CD4-positive, CD25-positive, alpha-beta regulatory T cell (primary cell): ENCODE measurements around the gene BAD. TPM values are rescaled to one million over a fixed set of nuclear protein-coding genes. Genes with fewer than 3 reads are reported as not detected.
"Not testable (repeated sequence)": the region's sequence is repeated elsewhere in the genome, so short reads cannot be mapped to it uniquely, and the experiment has no call there.

Experiments used
- ATAC-seq, 2 donors: fragments of 150-1000 bp; cut with Tn5 transposase; one replicate each; pipeline ENCODE4 v1.10.0; 2021; ENCODE audit warnings: low read depth in 2 of 2, moderate number of reproducible peaks in 2 of 2, moderate library complexity in 1 of 2
- DNase-seq, 3 donors: peaks; one replicate each; pipeline versions ENCODE4 v3.0.0 to v3.0.0-alpha.2; 2012 to 2022; ENCODE audit warnings: mixed read lengths in 1 of 3
- H3K27ac ChIP-seq: one replicate; pipeline ENCODE4 v1.7.0; 2013; ENCODE audit warnings: mild to moderate bottlenecking, low read length; ENCODE audit not compliant: insufficient read depth, poor library complexity, severe bottlenecking
- H3K27me3 ChIP-seq: one replicate; pipeline ENCODE4 v1.7.0; 2013; ENCODE audit warnings: low read length; ENCODE audit not compliant: control insufficient read depth, insufficient read depth
- H3K36me3 ChIP-seq: one replicate; pipeline ENCODE4 v1.7.0; 2013; ENCODE audit warnings: mild to moderate bottlenecking, low read length, moderate library complexity; ENCODE audit not compliant: control insufficient read depth, insufficient read depth
- H3K4me1 ChIP-seq: 2 replicates; pipeline ENCODE4 v1.7.0; 2013; ENCODE audit warnings: mild to moderate bottlenecking, low read length; ENCODE audit not compliant: insufficient read depth, control insufficient read depth, poor library complexity, severe bottlenecking
- H3K4me3 ChIP-seq: one replicate; pipeline ENCODE4 v1.7.0; 2013; ENCODE audit warnings: low read depth, mild to moderate bottlenecking, low read length, moderate library complexity
- H3K9me3 ChIP-seq, 2 experiments: 1 replicate in 1 of 2; 2 replicates in 1 of 2; pipeline ENCODE4 v1.7.0; 2013; ENCODE audit warnings: low read length in 2 of 2, mild to moderate bottlenecking in 1 of 2, moderate library complexity in 1 of 2; ENCODE audit not compliant: control insufficient read depth in 2 of 2
- H3K27ac Mint-ChIP-seq, 3 donors: one replicate each; pipeline ENCODE4 v1.8.0; 2020 to 2022; ENCODE audit warnings: mild to moderate bottlenecking in 3 of 3, mixed read lengths in 3 of 3, moderate library complexity in 2 of 3
- H3K27me3 Mint-ChIP-seq: one replicate; pipeline ENCODE4 v1.8.0; 2022; ENCODE audit warnings: mild to moderate bottlenecking, mixed read lengths
- H3K36me3 Mint-ChIP-seq: one replicate; pipeline ENCODE4 v1.8.0; 2020; ENCODE audit warnings: mixed read lengths
- H3K4me1 Mint-ChIP-seq, 4 donors: one replicate each; pipeline ENCODE4 v1.8.0; 2020 to 2022; ENCODE audit warnings: mixed read lengths in 4 of 4, mild to moderate bottlenecking in 1 of 4
- H3K4me3 Mint-ChIP-seq, 4 donors: one replicate each; pipeline ENCODE4 v1.8.0; 2020 to 2022; ENCODE audit warnings: mild to moderate bottlenecking in 4 of 4, mixed read lengths in 4 of 4, moderate library complexity in 3 of 4
- H3K9me3 Mint-ChIP-seq, 7 donors: one replicate each; pipeline ENCODE4 v1.8.0; 2020 to 2022; ENCODE audit warnings: mixed read lengths in 7 of 7, mild to moderate bottlenecking in 3 of 7, moderate library complexity in 2 of 7
- polyA plus RNA-seq, 4 donors: library from polyadenylated mRNA; unstranded; fragments of 300-500 nt; fragmentation: Illumina TruSeq; gene quantifications; one replicate each; pipeline ENCODE4 v1.2.3, GENCODE V29; 2021
- total RNA-seq: library from RNA; stranded (reverse); gene quantifications from one replicate; pipeline ENCODE4 v1.2.3, GENCODE V29; 2022

Gene BAD
- total and polyA plus RNA-seq, 5 donors from 2014 or later: 25.7 to 50.4 (median 43.8) TPM

DNA sequence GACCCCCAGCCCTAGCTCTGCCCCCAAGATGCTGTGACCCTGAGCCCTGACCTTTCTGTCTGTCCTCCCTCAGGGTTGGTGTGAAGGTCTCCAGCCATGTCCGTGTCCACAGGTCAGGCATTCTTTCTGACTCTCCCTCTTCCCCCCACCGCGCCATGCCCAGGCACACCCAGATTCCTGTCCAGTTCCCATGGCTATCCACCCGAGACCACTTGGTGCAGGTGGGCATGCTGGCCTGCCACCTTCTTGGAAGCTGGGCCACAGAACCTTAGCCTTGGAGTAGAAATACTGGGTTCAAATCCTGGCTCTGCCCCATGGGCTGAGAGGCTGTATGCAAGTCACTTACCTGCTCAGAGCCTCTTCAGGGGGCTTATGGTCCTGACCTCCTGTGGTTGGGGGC lies 35.4 kb downstream of the BAD start:
- peaks cover 0 to 45% (median 13%) of the 10 kb centered on the region in 4 donors for H3K4me1 Mint-ChIP-seq
- H3K27me3 Mint-ChIP-seq: no peaks in the 10 kb centered on the region
- no peaks in the 10 kb centered on the region for H3K27me3 ChIP-seq
- H3K36me3 Mint-ChIP-seq: no peaks in the 10 kb centered on the region
- no peaks in the 10 kb centered on the region for H3K9me3 ChIP-seq
- H3K27ac ChIP-seq: no peak overlapping the region
- peaks cover 57% of the 10 kb centered on the region for H3K4me1 ChIP-seq
- peak overlapping the region in 1 of 3 donors; percentile 76 for H3K27ac Mint-ChIP-seq
- peak overlapping the region; percentile 22 to 92 (median 36) for H3K4me3 Mint-ChIP-seq
- H3K36me3 ChIP-seq: no peaks in the 10 kb centered on the region
- no peak overlapping the region for H3K4me3 ChIP-seq
- peaks cover 0 to 2% (median 0%) of the 10 kb centered on the region in 7 donors for H3K9me3 Mint-ChIP-seq
- DNase-seq (no peak), ATAC-seq (no peak)

DNA sequence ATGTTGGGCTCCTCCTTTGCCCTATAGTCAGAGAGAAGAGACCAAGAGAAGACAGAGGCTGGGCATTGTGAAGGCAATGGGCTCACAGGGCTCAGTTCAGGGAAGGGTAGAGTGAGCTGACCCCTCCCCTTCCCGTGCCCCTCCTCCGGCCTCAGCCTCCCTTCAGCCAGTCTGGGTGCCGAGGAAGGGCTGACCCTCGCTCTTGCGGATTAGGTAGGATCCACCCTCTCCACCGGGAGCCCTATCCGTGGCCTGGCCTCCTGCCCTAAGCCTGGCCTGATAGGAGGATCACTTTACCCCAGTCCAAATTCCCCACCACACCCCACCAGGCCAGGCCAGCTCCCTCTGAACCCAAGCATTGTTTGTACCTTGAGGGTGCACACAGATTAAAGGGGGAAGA lies 35.9 kb downstream of the BAD start:
- Mint-ChIP-seq H3K36me3 (no peaks in the 10 kb centered on the region), H3K4me1 (peaks cover 0 to 45% (median 15%) of the 10 kb centered on the region in 4 donors), H3K9me3 (peaks cover 0 to 2% (median 0%) of the 10 kb centered on the region in 7 donors), H3K27ac (no peak overlapping the region), H3K4me3 (peak overlapping the region; percentile 3 to 92 (median 52)), H3K27me3 (no peaks in the 10 kb centered on the region)
- no peak for DNase-seq
- Histone ChIP-seq H3K4me3 (no peak overlapping the region), H3K27me3 (no peaks in the 10 kb centered on the region), H3K4me1 (peaks cover 57% of the 10 kb centered on the region), H3K27ac (no peak overlapping the region), H3K36me3 (no peaks in the 10 kb centered on the region), H3K9me3 (no peaks in the 10 kb centered on the region)
- no peak for ATAC-seq

GRCh38 chr11:64247729-64248531 lies 36.5 kb downstream of the BAD start:
- DNase-seq (no peak), ATAC-seq (no peak)
- Histone ChIP-seq H3K27me3 (no peaks in the 10 kb centered on the region), H3K4me1 (peaks cover 57% of the 10 kb centered on the region), H3K4me3 (no peak overlapping the region), H3K9me3 (no peaks in the 10 kb centered on the region), H3K27ac (no peak overlapping the region), H3K36me3 (peaks cover 4% of the 10 kb centered on the region)
- Mint-ChIP-seq H3K27ac (peak overlapping the region in 2 of 3 donors; percentile 12 to 86), H3K36me3 (no peaks in the 10 kb centered on the region), H3K27me3 (no peaks in the 10 kb centered on the region), H3K9me3 (peaks cover 0 to 2% (median 0%) of the 10 kb centered on the region in 7 donors), H3K4me3 (peak overlapping the region; percentile 66 to 92 (median 84)), H3K4me1 (peaks cover 0 to 49% (median 18%) of the 10 kb centered on the region in 4 donors)

GRCh38 chr11:64246871-64247728 lies 37.4 kb downstream of the BAD start, which contains the start of gene PPP1R14B:
TSS of gene PPP1R14B (minus strand) at chr11:64246943. CDS start at chr11:64246673, 270 bp downstream.
- Mint-ChIP-seq H3K4me1 (peaks cover 0 to 54% (median 20%) of the 10 kb centered on the region in 4 donors), H3K9me3 (peaks cover 0 to 2% (median 0%) of the 10 kb centered on the region in 7 donors), H3K36me3 (no peaks in the 10 kb centered on the region), H3K4me3 (peak within 1 kb of the TSS; percentile 83 to 92 (median 90)), H3K27ac (peak within 1 kb of the TSS; percentile 44 to 86 (median 85)), H3K27me3 (no peaks in the 10 kb centered on the region)
- peaks cover 59% of the 10 kb centered on the region for H3K4me1 ChIP-seq
- ATAC-seq: peak; percentile 62 to 65
- peak within 1 kb of the TSS; percentile 64 for H3K27ac ChIP-seq
- no peaks in the 10 kb centered on the region for H3K27me3 ChIP-seq
- peaks cover 4% of the 10 kb centered on the region for H3K36me3 ChIP-seq
- H3K4me3 ChIP-seq: peak within 1 kb of the TSS; percentile 87
- peak; percentile 71 to 84 (median 78) for DNase-seq
- H3K9me3 ChIP-seq: no peaks in the 10 kb centered on the region

DNA sequence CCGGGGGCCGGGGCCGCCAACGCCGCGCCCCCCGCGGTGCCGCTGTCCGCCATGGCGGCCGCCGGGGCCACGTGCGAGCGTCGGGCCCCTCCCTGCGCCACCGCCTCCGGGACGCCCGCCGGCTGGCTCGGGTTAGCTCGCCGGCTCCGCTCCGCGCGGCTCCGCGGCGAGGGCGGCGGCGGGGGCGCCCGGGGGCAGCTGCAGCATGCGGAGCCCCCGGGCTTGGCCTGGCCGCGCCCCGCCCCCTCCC lies 37.9 kb downstream of the BAD start:
- not testable (repeated sequence) for H3K4me3 ChIP-seq, H3K27me3 ChIP-seq, DNase-seq, H3K27me3 Mint-ChIP-seq, H3K27ac ChIP-seq, H3K9me3 ChIP-seq, H3K36me3 Mint-ChIP-seq, H3K27ac Mint-ChIP-seq, H3K9me3 Mint-ChIP-seq, H3K36me3 ChIP-seq
- peaks cover 0 to 49% (median 21%) of the 10 kb centered on the region in 4 donors for H3K4me1 Mint-ChIP-seq
- ATAC-seq: peak; percentile 4 to 17
- peaks cover 59% of the 10 kb centered on the region for H3K4me1 ChIP-seq
- H3K4me3 Mint-ChIP-seq: peak overlapping the region; percentile 82 to 92 (median 89)

GRCh38 chr11:64245797-64246620 lies 38.5 kb downstream of the BAD start:
- no peaks in the 10 kb centered on the region for H3K27me3 ChIP-seq
- peak; percentile 38 to 62 (median 50) for DNase-seq
- H3K36me3 Mint-ChIP-seq: no peaks in the 10 kb centered on the region
- H3K27ac Mint-ChIP-seq: peak overlapping the region in 2 of 3 donors; percentile 48 to 85
- H3K4me3 ChIP-seq: peak overlapping the region; percentile 37
- H3K4me1 Mint-ChIP-seq: peaks cover 0 to 52% (median 21%) of the 10 kb centered on the region in 4 donors
- no peaks in the 10 kb centered on the region for H3K9me3 ChIP-seq
- H3K36me3 ChIP-seq: peaks cover 4% of the 10 kb centered on the region
- peak overlapping the region; percentile 55 for H3K27ac ChIP-seq
- H3K4me3 Mint-ChIP-seq: peak overlapping the region; percentile 83 to 91 (median 86)
- H3K4me1 ChIP-seq: peaks cover 57% of the 10 kb centered on the region
- H3K27me3 Mint-ChIP-seq: no peaks in the 10 kb centered on the region
- ATAC-seq: no peak
- H3K9me3 Mint-ChIP-seq: peaks cover 0 to 2% (median 0%) of the 10 kb centered on the region in 7 donors

GRCh38 chr11:64245401-64245796 lies 39.1 kb downstream of the BAD start:
- peak in 1 of 3 donors; percentile 52 for DNase-seq

More at GRCh38 chr11:64245401-64245796, 39.1 kb downstream of the BAD start:
- peaks cover 4% of the 10 kb centered on the region for H3K36me3 ChIP-seq
- ATAC-seq: no peak
- Mint-ChIP-seq H3K4me3 (peak overlapping the region; percentile 83 to 91 (median 86)), H3K4me1 (peaks cover 0 to 51% (median 24%) of the 10 kb centered on the region in 4 donors), H3K27me3 (no peaks in the 10 kb centered on the region), H3K9me3 (peaks cover 0 to 2% (median 0%) of the 10 kb centered on the region in 7 donors), H3K27ac (peak overlapping the region in 2 of 3 donors; percentile 5 to 85), H3K36me3 (no peaks in the 10 kb centered on the region)
- peak overlapping the region; percentile 55 for H3K27ac ChIP-seq
- H3K27me3 ChIP-seq: no peaks in the 10 kb centered on the region
- peak overlapping the region; percentile 37 for H3K4me3 ChIP-seq
- no peaks in the 10 kb centered on the region for H3K9me3 ChIP-seq
- peaks cover 54% of the 10 kb centered on the region for H3K4me1 ChIP-seq
